ENCODE measurements around the gene C11orf42.

GRCh38 chr11:6203327-6203726 is 2.0 kb upstream of the C11orf42 start:
- TF ChIP-seq CTCF (IDR thresholded peaks at IDR 0.05) (no peak), POLR2A (IDR thresholded peaks at IDR 0.05) (no peak)

Measured in prostate gland (tissue), 2 donors.